HG03378 (cell line): ENCODE measurements around the gene SCGB1D1.

ENCODE experiments used
- ATAC-seq: cut with Tn5 transposase; IDR thresholded peaks from one replicate; pipeline ENCODE4 v1.9.1; 2021; ENCODE audit warnings: mild to moderate bottlenecking, moderate library complexity; ENCODE audit not compliant: unreplicated experiment

Gene SCGB1D1

GRCh38 chr11:62190011-62190410 lies at the start of gene SCGB1D1:
Gene SCGB1D1 (plus strand): TSS chr11:62190216. CDS start chr11:62190285, 69 bp downstream.
- ATAC-seq: no peak

GRCh38 chr11:62140304-62141110 lies 49.5 kb upstream of the SCGB1D1 start:
- ATAC-seq: no peak

GRCh38 chr11:62141111-62142042 lies 48.6 kb upstream of the SCGB1D1 start:
- ATAC-seq: no peak

DNA sequence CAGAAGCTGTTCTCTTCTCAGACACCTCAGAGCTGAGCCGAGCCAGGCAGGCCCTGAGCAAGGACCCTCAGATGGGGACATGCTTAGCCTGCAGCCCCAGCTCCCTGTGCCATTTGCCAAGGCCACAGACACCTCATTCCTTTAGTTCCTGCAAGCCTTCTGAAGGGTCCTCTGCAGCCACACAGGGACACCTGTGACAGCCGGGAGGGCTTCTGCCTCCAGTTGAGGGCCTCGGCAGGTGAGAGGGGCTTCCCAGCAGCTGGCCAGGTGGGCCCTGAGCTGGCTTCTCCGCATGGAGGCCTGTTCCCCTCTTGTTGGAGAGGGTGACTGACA lies 48.0 kb upstream of the SCGB1D1 start:
- no peak for ATAC-seq

GRCh38 chr11:62142921-62143320 lies 47.1 kb upstream of the SCGB1D1 start:
- no peak for ATAC-seq

- no peak for ATAC-seq
These were observed 46.3 kb upstream of the SCGB1D1 start for GRCh38 chr11:62143727-62144126.

DNA sequence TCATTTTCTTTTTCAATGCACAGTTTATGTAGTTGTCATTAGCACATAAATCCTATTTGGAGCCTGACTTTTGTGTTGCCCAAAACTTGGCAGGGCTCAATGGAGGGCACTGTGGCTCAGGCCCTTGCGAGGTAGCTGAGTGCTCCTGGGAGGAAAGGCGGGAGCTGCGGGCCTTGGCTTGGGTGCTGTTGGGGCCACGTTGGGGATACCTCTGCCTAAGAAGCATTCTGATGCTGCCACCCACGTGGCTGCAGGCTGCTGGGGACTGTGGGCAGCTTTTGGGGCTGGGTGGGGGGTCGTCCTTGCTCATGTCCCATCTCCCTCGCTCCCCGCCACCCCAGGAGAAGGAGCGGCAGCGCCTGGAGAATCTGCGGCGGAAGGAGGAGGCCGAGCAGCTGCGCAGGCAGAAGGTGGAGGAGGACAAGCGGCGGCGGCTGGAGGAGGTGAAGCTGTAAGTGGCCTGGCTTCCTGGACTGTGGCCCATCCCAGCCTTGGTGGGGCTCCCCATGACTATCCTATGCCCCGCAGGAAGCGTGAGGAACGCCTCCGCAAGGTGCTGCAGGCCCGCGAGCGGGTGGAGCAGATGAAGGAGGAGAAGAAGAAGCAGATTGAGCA lies 45.3 kb upstream of the SCGB1D1 start:
- no peak for ATAC-seq

DNA sequence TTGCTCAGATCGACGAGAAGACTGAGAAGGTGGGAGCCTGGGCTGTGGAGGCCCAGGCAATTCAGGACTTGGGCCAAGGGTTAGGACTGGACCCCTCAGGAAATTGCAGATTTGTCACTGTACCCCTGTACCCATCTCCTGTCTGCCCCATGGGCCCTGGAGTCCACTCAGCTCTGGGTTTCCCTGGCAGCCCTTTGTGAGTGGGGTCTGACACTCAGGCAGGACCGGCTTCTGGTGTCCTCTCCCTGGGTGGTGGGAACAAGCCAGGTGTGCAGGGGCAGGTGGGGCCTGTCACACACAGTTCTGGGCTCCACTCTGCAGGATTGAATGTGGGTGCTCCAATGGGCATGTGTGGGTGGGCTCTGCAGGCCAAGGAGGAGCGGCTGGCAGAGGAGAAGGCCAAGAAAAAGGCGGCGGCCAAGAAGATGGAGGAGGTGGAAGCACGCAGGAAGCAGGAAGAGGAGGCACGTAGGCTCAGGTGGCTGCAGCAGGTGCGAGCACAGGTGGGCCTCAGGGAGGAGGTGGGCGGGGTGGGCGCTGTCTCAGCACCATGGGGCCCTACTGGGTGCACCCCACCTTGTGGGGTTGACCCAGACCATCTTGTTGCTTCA lies 44.6 kb upstream of the SCGB1D1 start:
- ATAC-seq: no peak

DNA sequence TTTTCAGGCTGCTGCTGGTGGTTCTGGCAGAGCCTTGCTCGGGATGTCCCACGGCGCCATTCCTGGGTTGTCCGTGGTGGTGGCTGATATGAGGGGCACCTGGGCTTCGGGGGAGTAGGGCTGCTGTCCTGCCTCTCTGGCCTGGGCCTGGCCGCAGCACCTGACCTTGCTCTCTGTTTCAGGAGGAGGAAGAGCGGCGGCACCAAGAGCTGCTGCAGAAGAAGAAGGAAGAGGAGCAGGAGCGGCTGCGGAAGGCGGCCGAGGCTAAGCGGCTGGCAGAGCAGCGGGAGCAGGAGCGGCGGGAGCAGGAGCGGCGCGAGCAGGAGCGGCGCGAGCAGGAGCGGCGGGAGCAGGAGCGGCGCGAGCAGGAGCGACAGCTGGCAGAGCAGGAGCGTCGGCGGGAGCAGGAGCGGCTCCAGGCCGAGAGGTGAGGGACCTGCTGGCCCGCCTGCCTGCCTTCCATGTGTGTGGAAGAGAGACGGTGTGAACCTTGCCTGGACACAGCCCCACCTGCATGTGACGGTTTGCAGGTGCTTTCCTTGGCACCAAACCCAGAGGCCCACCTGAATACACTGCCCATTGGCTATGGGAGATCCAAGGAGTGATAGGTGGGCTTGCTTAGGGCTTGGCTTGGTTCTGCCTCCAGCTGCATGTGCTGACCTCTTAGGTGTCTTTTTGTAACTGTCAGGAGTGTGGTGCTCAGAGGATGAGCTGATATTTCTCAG lies 43.4 kb upstream of the SCGB1D1 start:
- no peak for ATAC-seq

GRCh38 chr11:62147545-62147944 lies 42.5 kb upstream of the SCGB1D1 start:
- no peak for ATAC-seq

DNA sequence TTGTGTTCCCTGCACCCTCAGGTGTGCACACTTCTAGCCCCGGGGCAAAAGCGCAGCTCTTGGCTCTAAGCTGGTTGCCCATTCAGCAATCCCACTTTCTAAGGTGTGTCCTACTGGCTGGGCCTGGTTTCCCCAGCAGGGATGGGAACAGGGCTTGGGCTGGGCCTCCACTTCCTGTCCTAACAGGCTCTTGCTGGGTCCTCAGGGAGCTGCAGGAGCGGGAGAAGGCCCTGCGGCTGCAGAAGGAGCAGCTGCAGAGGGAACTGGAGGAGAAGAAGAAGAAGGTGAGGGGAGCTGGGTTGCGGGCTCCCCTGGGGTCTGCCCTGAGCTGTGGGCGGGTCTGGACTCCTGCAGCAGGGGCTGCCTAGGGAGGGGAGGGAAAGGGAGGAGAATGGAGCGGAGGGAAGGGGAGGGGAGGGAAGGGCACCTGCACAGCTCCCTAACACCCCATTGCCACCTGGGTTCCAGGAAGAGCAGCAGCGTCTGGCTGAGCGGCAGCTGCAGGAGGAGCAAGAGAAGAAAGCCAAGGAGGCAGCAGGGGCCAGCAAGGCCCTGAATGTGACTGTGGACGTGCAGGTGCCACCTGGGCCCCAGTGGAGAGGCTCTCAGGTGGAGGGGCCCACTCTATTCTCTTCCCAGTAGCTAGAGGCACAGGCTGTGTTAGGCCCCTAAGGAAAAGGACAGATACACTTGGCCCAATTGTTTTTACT lies 41.6 kb upstream of the SCGB1D1 start:
- ATAC-seq: no peak

DNA sequence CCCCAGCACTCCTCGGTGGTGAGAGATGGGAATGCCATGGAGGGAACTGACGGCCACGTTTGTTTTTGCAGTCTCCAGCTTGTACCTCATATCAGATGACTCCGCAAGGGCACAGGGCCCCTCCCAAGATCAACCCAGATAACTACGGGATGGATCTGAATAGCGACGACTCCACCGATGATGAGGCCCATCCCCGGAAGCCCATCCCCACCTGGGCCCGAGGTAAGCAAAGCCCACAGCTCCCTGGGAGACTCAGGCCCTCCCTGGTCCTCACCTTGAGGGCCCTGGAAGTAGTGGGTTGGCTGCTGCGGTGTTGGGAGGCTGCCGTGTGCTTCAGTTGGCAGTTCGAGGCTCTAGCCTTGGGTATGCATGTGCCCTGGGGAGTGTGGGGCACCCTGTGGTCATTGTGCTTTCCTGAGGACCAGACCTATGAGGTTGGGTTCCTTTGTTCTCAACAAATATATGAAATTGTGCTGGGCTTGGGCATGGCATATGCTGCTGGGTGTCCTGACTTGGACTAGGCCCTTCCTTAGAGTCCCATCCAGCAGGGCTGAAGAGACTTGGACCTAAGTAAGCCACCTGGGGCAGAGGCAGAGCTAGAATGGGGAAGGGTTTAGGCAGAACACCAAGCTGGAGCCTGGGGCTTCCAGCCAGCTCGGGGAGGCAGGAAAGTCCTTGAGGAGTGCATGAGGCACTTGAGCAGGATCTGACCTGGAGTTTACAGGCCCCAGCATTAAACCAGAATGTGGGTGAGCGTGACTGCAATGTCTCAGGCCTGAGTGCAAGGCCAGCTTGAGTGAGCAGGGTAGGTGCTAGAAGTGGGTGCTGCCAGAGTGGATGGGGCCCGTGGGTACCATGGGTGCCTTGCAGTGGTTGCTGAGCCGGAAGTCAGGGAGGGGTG lies 39.8 kb upstream of the SCGB1D1 start:
- no peak for ATAC-seq

DNA sequence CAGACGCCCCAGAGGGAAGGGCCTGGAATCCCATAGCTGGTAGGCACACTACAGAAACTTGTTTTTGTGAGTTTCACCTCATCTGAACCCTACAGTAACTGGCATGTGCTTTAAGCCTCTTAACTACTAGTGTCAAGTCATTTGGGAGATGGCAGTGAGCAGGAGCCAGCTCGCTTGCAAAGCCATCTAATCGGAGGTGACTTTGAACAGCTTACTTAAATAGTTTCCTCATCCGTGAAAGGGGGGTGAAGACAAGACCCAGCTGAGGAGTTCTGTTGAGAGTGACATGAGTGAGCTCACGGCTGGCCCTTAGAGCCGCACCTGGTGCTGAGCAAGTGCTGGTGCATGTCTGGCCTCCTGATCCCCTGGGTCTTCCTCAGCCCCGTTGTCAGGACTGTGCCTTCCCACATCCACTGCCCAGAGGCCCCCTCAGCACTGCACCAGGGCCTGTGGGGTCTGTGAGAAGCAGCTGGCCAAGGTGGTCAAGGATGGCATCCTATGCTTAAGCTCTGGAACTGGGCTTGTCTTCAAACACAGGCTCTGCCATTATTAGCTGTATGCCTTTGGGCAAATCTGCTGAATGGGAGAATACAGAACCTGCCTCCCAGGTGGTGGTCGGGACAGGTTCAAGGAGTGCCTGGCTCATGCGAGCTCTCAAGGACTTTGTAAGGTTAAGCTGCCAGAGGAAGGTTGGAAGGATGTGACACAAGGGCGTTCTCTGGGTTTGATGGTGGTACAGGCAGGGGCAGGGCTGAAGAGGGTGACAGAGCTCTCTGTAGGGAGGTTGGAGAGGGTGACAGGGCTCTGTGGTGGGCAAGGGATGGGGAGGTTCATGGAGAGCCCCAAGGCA lies 38.9 kb upstream of the SCGB1D1 start:
- no peak for ATAC-seq

DNA sequence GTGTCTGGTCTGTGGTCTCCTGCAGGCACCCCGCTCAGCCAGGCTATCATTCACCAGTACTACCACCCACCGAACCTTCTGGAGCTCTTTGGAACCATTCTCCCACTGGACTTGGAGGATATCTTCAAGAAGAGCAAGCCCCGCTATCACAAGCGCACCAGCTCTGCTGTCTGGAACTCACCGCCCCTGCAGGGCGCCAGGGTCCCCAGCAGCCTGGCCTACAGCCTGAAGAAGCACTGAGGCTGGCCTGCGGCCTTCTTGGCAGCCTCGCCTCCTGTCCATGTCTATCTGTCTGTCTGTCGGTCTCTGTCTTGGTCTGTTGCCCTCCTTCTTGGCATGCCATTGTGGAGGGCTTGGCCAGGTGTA lies 38.3 kb upstream of the SCGB1D1 start:
- no peak for ATAC-seq

DNA sequence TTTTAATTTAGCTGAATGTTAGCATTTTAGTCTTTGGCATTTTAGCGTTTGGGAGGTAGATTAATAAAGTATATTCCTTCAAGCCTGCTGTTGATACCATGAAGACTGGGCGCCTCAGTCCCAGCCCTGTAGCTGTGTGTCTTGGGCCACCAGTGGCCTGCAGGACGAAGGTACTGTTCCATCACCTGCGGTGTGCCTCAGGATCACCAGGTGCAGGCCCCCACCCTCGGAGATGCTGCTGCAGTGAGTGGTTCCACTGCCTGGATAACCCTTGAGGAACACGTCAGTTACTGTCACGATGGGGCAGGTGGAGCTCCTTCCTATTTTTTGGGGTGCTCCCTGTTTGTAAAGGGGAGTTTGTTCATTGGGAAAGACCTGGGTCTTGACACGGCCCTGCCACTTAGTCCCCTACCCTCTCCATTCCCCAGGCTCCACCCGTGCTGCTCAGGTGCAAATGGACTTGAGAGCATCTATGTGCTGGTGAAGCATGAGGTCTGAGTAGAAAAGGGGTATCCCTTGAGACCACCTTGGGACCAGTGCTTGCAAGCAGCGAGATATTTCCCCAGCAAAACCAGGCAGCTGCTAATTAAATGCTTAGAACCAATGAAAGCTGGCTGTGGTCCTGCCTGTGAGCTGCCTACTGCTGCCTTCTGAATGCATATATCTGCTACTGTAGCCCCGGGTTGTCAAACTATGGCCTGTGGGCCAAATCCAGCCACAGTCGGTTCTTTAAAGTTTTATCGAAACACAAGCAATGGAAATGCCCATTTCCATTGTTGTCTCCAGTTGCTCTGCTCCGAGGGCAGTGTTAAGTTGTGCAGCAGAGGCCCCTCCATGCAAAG lies 37.5 kb upstream of the SCGB1D1 start:
- ATAC-seq: no peak

GRCh38 chr11:62153087-62153395 lies 37.0 kb upstream of the SCGB1D1 start:
- ATAC-seq: no peak

GRCh38 chr11:62153617-62154016 lies 36.4 kb upstream of the SCGB1D1 start:
- no peak for ATAC-seq
